HG02973 (cell line): ENCODE results near the gene C14orf39.

ENCODE experiments used
- ATAC-seq: cut with Tn5 transposase; IDR thresholded peaks from one replicate; pipeline ENCODE4 v1.9.1; 2021; ENCODE audit warnings: moderate library complexity; ENCODE audit not compliant: unreplicated experiment

Gene C14orf39, protein sequence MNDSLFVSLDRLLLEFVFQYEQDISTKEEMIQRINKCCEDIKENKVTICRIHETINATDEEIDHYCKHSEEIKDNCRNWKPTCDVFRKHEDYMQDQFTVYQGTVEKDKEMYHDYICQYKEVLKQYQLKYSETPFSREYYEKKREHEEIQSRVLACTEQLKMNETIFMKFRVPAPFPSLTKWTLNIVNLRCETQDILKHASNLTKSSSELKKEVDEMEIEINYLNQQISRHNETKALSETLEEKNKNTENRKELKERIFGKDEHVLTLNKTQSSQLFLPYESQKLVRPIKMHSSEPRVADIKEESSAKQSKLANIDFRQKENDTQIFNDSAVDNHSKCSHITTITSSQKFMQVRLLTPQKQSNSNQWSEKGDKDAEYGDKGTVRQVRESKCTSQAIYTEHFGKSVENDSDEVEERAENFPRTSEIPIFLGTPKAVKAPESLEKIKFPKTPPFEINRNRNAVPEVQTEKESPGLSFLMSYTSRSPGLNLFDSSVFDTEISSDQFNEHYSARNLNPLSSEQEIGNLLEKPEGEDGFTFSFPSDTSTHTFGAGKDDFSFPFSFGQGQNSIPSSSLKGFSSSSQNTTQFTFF

DNA sequence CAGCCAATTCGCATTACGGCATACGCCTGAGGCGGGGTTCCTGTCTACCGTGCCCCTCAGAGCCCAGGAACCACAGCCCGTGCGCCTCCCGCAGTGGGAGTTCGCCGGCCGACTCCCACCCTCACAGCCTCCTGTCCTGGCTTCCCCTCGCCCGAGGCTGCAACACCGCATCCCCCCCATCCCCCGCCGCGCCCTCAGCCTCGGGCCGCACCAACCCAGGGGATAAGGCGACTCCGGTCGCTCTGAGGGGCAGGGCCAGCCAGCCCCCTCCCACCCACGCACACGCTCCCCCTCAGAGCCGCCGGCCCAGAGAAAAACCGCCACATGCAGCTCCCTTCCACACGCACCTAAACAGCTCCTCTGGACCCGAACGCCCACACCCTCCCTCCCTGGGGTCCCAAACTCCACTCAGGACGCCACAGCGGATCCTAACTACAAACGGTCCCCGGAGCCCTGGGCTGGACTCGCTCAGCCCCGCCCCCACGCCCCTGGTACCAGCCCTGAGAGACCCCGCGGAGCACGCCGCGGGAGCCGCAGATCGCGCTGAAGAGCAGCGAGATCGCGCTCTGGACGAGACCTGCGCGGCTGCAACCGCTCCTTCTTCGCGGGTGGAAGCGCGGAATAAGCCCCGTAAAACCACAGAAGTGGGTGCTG lies at the start of gene C14orf39:
TSS of gene C14orf39 (minus strand) at position 466 of the 654 bp plus-strand sequence. CDS start 985 bp downstream, outside the sequence.
- ATAC-seq: no peak

DNA sequence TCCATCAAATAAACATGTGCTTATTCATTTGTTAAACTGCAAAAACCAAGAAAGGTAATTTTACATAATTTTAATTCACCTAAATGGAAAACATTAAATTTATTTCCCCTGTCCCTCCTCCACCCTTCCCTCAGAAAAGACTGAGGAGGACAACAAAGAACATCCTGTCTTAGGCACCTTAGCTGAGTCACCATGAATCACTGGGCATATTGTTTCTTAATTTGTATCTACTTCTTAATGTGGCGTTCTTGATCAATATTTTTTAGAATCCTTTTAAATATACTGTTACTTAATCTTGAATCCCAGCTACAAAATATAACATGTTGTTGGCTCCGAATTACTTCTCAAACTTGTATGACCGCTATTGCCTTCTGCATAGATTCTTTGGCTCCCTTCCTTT lies 46.6 kb upstream of the C14orf39 start:
- ATAC-seq: no peak

GRCh38 chr14:60515511-60516289 lies 29.8 kb upstream of the C14orf39 start:
- no peak for ATAC-seq

GRCh38 chr14:60514741-60515491 lies 29.1 kb upstream of the C14orf39 start:
- ATAC-seq: no peak

DNA sequence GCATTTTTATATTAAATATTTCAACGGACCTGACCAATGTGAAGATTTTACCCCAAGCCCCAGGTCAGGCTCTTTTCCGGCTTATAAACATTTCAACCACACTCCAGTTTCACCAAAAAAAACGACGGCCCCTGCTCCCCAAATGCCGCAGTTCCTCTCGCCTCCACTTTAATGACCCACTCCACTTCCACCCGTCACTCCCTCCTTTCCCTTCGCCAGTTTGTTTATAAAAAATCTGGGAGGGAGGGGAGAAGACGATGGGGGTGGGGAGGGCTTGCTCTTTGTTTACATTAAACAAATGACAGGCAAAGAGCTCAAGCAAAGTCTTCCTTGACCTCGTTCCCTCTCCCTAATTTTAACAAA lies 28.5 kb upstream of the C14orf39 start:
- no peak for ATAC-seq

GRCh38 chr14:60512973-60513571 lies 27.2 kb upstream of the C14orf39 start:
- no peak for ATAC-seq

DNA sequence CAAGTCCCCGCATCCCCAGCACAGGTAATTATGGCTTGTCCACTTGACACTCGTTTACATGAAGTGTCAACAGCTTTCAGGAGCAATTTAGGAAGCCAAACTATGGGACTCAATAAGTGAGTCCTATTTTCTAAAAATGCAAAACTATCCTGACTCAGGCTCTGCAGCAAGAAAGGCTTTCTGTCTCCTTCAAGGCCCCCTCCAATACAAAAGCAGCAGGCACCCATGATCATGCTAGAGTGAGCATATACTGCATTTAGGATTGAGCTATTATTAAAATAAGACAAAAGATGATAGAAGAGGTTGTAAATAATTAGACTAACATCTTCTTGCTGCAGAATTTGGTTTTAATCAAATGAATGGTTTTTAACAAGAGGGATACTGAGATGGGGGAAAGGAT lies 26.3 kb upstream of the C14orf39 start:
- no peak for ATAC-seq

GRCh38 chr14:60510951-60511599 lies 25.2 kb upstream of the C14orf39 start:
- no peak for ATAC-seq

GRCh38 chr14:60510254-60510950 lies 24.5 kb upstream of the C14orf39 start:
- ATAC-seq: no peak

- ATAC-seq: no peak
Measured at GRCh38 chr14:60509438-60510253, 23.8 kb upstream of the C14orf39 start.

GRCh38 chr14:60508707-60509437 lies 23.0 kb upstream of the C14orf39 start, which contains the start of gene SIX6:
Gene SIX6, plus strand, starts transcription at chr14:60509146. Its CDS starts 253 bp downstream, at chr14:60509399.
- ATAC-seq: no peak

- no peak for ATAC-seq
Measured at GRCh38 chr14:60508363-60508706, 22.5 kb upstream of the C14orf39 start.

DNA sequence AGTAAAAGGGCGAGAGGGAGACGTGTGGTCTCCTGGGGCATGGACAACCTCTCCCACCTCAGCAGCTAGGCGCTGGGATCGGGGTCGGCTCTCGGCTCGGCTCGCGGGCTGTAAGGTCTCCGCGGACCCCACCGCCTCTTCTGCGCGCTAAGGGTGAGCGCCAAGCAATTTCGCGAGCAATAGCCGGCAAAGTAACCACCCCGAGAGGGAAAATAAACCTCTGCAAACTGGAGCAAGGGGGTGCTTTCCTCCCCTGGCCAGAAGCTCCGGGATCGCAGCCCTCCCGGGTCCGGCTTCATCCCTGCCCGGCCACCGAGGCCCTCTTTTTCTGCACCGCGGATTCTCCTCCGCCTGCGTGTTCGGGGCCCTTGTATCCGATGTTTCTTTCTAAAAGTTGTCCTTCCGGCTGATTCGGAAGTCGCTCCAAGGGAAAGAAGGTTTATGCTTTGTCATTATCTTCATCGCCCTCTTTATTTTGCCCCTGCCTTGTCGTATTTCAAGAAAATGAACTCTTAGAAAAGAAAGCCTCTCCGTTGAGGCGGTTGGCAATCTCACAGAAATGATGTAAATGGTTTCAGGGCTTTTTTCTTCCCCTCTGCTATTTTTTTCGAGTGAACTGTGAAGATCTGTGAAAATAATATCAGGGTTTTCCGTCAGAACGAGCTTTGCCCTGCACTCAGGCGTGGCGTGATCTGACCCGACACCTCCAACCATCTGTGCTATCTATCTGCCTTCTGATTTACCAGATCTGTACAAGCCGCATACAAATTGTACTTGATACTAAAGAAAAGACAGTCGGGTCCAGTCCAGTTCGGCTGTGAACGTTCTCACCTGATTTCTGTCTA lies 21.3 kb upstream of the C14orf39 start:
- ATAC-seq: no peak

DNA sequence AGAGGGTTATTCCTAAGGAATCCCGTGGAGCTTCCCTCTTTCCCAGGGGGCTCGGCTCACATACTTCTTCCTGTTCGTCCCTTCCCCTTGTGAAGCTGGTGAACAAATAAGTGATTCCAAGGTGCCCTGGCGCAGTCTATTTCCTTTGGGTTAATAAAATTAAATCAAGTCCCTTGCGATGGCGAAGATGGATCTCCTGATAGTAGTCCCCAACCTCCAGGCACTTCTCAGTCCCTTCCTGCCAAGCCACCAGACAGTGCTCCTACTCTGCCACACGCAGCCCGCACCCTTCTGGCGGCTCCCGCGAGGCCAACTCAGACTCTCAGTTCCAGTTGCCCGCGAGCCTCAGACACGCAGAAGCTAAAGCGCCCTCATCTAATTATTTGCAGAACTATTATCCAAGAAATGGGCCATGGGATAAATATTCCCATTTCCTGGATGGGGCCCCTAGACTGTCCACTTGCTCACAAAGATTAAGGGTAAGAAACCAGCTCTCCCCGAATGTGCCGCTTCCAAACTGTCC lies 20.7 kb upstream of the C14orf39 start:
- ATAC-seq: no peak

DNA sequence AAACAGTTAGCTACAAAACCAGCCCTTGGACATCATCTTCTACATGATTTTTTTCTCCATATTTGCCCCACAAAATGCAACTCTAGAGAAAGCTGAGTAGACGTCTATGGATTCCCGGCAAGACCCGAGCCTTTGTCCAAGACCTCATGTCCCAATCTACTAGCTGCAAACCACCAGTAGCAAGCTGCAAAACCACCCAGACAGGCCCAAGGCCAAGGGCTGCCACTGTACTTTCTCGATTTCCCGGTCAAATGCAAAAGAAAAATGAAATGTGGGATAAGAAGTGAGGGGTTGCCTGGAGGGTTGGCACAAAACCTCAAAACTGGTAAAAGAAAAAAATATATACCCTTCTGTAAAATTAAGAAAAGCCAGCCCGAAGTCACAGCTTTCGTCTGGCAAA lies 20.1 kb upstream of the C14orf39 start:
- no peak for ATAC-seq

- no peak for ATAC-seq
Measured at GRCh38 chr14:60505448-60505847, 19.6 kb upstream of the C14orf39 start.
